ENCODE results near the gene SLC25A39. TPM values are rescaled to one million over a fixed set of nuclear protein-coding genes. Genes with fewer than 3 reads are reported as not detected.

SLC25A39 gene
- total RNA-seq, 4 donors from 2014 or later = 136 to 154 (median 141) TPM

- peak; percentile 35 for DNase-seq
- H3K27me3 ChIP-seq = no peaks in the 10 kb centered on the region
- WGBS, 2 donors (ENCODE audit: low coverage in 1 of 2) = 2% methylated on average over 28 of the region's 38 CpGs; no CpG with 5 or more reads in 1 of the 2 donors
- H3K4me3 ChIP-seq = peak overlapping the region; percentile 67 to 97 (median 83)
- peaks cover 8 to 30% (median 25%) of the 10 kb centered on the region in 4 donors for H3K4me1 ChIP-seq
- TF ChIP-seq CTCF (IDR thresholded peaks at IDR 0.05) (no peak), POLR2A (IDR thresholded peaks at IDR 0.05) (no peak), EP300 (IDR thresholded peaks at IDR 0.05; ENCODE audit: low read depth) (no peak), POLR2AphosphoS5 (IDR thresholded peaks at IDR 0.05) (no peak)
- in situ Hi-C loops (cut with MboI; ENCODE audit: low pct_ligation_motif_present in 1 of 4, low pct_unique_long_range_greater_than_20kb in 1 of 4, low sequenced_read_pairs in 3 of 4) = loop anchor here in 1 of 4 donors (10.0 kb wide), 1 partner anchor 109 kb away; the partner anchor contains the start of gene UBTF
- H3K9me3 ChIP-seq = no peaks in the 10 kb centered on the region
- peaks cover 0 to 20% (median 5%) of the 10 kb centered on the region in 4 donors for H3K36me3 ChIP-seq
- peak overlapping the region; percentile 93 to 98 (median 96) for H3K27ac ChIP-seq
- intact Hi-C loops (cut with DNase I; ENCODE audit: low total_unique reads) = loop anchor here (1.0 to 2.0 kb wide), 2 partner anchors 23 to 105 kb away; partner anchors contain the start of gene UBTF
Observed at GRCh38 chr17:44324092-44324570, 492 bp downstream of the SLC25A39 start.

- Histone ChIP-seq H3K4me3 (peak overlapping the region; percentile 67 to 97 (median 83)), H3K36me3 (peaks cover 0 to 20% (median 5%) of the 10 kb centered on the region in 4 donors), H3K9me3 (no peaks in the 10 kb centered on the region), H3K27me3 (no peaks in the 10 kb centered on the region), H3K27ac (peak overlapping the region; percentile 93 to 98 (median 96)), H3K4me1 (peaks cover 8 to 30% (median 25%) of the 10 kb centered on the region in 4 donors)
- peak; percentile 38 for DNase-seq
- intact Hi-C loops (cut with DNase I; ENCODE audit: low total_unique reads) = loop anchor here (1.0 to 2.0 kb wide), 2 partner anchors 24 to 105 kb away; partner anchors contain the start of gene UBTF
- TF ChIP-seq CTCF (IDR thresholded peaks at IDR 0.05) (no peak), POLR2AphosphoS5 (IDR thresholded peaks at IDR 0.05) (no peak), EP300 (IDR thresholded peaks at IDR 0.05; ENCODE audit: low read depth) (no peak), POLR2A (IDR thresholded peaks at IDR 0.05) (no peak)
- WGBS, 2 donors (ENCODE audit: low coverage in 1 of 2) = 59 to 90% methylated on average over 2 to 26 of the region's 27 CpGs
- in situ Hi-C loops (cut with MboI; ENCODE audit: low pct_ligation_motif_present in 1 of 4, low pct_unique_long_range_greater_than_20kb in 1 of 4, low sequenced_read_pairs in 3 of 4) = loop anchor here in 1 of 4 donors (10.0 kb wide), 1 partner anchor 109 kb away; the partner anchor contains the start of gene UBTF
Observed at GRCh38 chr17:44323359-44324091, 1.1 kb downstream of the SLC25A39 start.

GRCh38 chr17:44322236-44322895, 2.3 kb downstream of the SLC25A39 start:
- H3K27ac ChIP-seq = no peak overlapping the region
- no peak for DNase-seq
- no peaks in the 10 kb centered on the region for H3K9me3 ChIP-seq
- 93% methylated on average over 11 of the region's 11 CpGs; no CpG with 5 or more reads in 1 of the 2 donors for WGBS, 2 donors (ENCODE audit: low coverage in 1 of 2)
- in situ Hi-C loops (cut with MboI; ENCODE audit: low pct_ligation_motif_present in 1 of 4, low pct_unique_long_range_greater_than_20kb in 1 of 4, low sequenced_read_pairs in 3 of 4) = loop anchor here in 1 of 4 donors (10.0 kb wide), 1 partner anchor 108 kb away; the partner anchor contains the start of gene UBTF
- TF ChIP-seq POLR2A (IDR thresholded peaks at IDR 0.05) (no peak), POLR2AphosphoS5 (IDR thresholded peaks at IDR 0.05) (no peak), EP300 (IDR thresholded peaks at IDR 0.05; ENCODE audit: low read depth) (no peak), CTCF (IDR thresholded peaks at IDR 0.05) (no peak)
- intact Hi-C loops (cut with DNase I; ENCODE audit: low total_unique reads) = no loop called here
- H3K27me3 ChIP-seq = peaks cover 7% of the 10 kb centered on the region
- no peak overlapping the region for H3K4me3 ChIP-seq
- peaks cover 0 to 20% (median 5%) of the 10 kb centered on the region in 4 donors for H3K36me3 ChIP-seq
- H3K4me1 ChIP-seq = peaks cover 8 to 30% (median 25%) of the 10 kb centered on the region in 4 donors

All from transverse colon (tissue), 4 donors.